ENCODE measurements around the gene SREBF1. TPM values are rescaled to one million over a fixed set of nuclear protein-coding genes. Genes with fewer than 3 reads are reported as not detected.
"Not testable (repeated sequence)": the region's sequence is repeated elsewhere in the genome, so short reads cannot be mapped to it uniquely, and the experiment has no call there.

Gene SREBF1
- total and polyA plus RNA-seq, 3 donors from 2014 or later: 142 to 256 (median 239) TPM

GRCh38 chr17:17808706-17809432 lies 27.9 kb downstream of the SREBF1 start:
- Histone ChIP-seq H3K27ac (peak overlapping the region in 1 of 2 donors; percentile 78), H3K4me1 (peaks cover 23% of the 10 kb centered on the region), H3K9me3 (no peaks in the 10 kb centered on the region), H3K27me3 (no peaks in the 10 kb centered on the region), H3K4me3 (peak overlapping the region; percentile 37 to 58), H3K36me3 (ENCODE audit: low read depth, missing control alignments) (no peaks in the 10 kb centered on the region)
- 44 to 49% methylated on average over 15 of the region's 15 CpGs for WGBS, 2 donors
- intact Hi-C loops (cut with DNase I; ENCODE audit: low total_unique reads): no loop called here
- no peak for TF ChIP-seq POLR2A (IDR thresholded peaks at IDR 0.05)
- TF ChIP-seq CTCF (IDR thresholded peaks at IDR 0.05): no peak
- DNase-seq: no peak

GRCh38 chr17:17808200-17808599 lies 28.6 kb downstream of the SREBF1 start:
- H3K4me3 ChIP-seq; intact Hi-C loops (cut with DNase I; ENCODE audit: low total_unique reads); DNase-seq; H3K36me3 ChIP-seq (ENCODE audit: low read depth, missing control alignments); H3K9me3 ChIP-seq; H3K27me3 ChIP-seq; H3K27ac ChIP-seq: not testable (repeated sequence)
- WGBS, 2 donors: 85 to 91% methylated on average over 5 of the region's 5 CpGs
- H3K4me1 ChIP-seq: peaks cover 23% of the 10 kb centered on the region

GRCh38 chr17:17807440-17807839 lies 29.3 kb downstream of the SREBF1 start:
- Histone ChIP-seq H3K36me3 (ENCODE audit: low read depth, missing control alignments) (no peaks in the 10 kb centered on the region), H3K27ac (no peak overlapping the region), H3K27me3 (no peaks in the 10 kb centered on the region), H3K4me3 (no peak overlapping the region), H3K4me1 (peaks cover 20% of the 10 kb centered on the region), H3K9me3 (no peaks in the 10 kb centered on the region)
- intact Hi-C loops (cut with DNase I; ENCODE audit: low total_unique reads): no loop called here
- TF ChIP-seq CTCF (IDR thresholded peaks at IDR 0.05): no peak
- no peak for TF ChIP-seq POLR2A (IDR thresholded peaks at IDR 0.05)
- 87% methylated on average over 5 of the region's 5 CpGs; no CpG with 5 or more reads in 1 of the 2 donors for WGBS, 2 donors
- DNase-seq: no peak

GRCh38 chr17:17806611-17807274 lies 30.0 kb downstream of the SREBF1 start:
- DNase-seq: no peak
- WGBS, 2 donors: 85% methylated on average over 13 to 17 of the region's 17 CpGs
- no peak overlapping the region for H3K27ac ChIP-seq
- no peaks in the 10 kb centered on the region for H3K36me3 ChIP-seq (ENCODE audit: low read depth, missing control alignments)
- no peaks in the 10 kb centered on the region for H3K9me3 ChIP-seq
- peaks cover 14% of the 10 kb centered on the region for H3K4me1 ChIP-seq
- TF ChIP-seq POLR2A (IDR thresholded peaks at IDR 0.05): no peak
- TF ChIP-seq CTCF (IDR thresholded peaks at IDR 0.05): no peak
- intact Hi-C loops (cut with DNase I; ENCODE audit: low total_unique reads): no loop called here
- no peak overlapping the region for H3K4me3 ChIP-seq
- H3K27me3 ChIP-seq: no peaks in the 10 kb centered on the region

GRCh38 chr17:17806035-17806434 lies 30.8 kb downstream of the SREBF1 start:
- Histone ChIP-seq H3K4me1 (peaks cover 9% of the 10 kb centered on the region), H3K9me3 (no peaks in the 10 kb centered on the region), H3K27ac (no peak overlapping the region), H3K36me3 (ENCODE audit: low read depth, missing control alignments) (no peaks in the 10 kb centered on the region), H3K4me3 (no peak overlapping the region), H3K27me3 (no peaks in the 10 kb centered on the region)
- no peak for DNase-seq
- no peak for TF ChIP-seq POLR2A (IDR thresholded peaks at IDR 0.05)
- TF ChIP-seq CTCF (IDR thresholded peaks at IDR 0.05): no peak
- intact Hi-C loops (cut with DNase I; ENCODE audit: low total_unique reads): no loop called here
- WGBS, 2 donors: 90 to 95% methylated on average over 4 of the region's 4 CpGs
